Endometrium (tissue), 2 donors: Measurements from ENCODE around the gene NEMP2.
"Not testable (repeated sequence)": the region's sequence is repeated elsewhere in the genome, so short reads cannot be mapped to it uniquely, and the experiment has no call there.

Source experiments
- FAIRE-seq: peaks from 2 replicates; lab custom pipeline; 2012; peaks lifted over from hg19 to GRCh38; lab: Jason Lieb, UNC
- donor health status: control.
- donor health status: control.

The NEMP2 gene

GRCh38 chr2:190524928-190525327, 9.6 kb downstream of the NEMP2 start:
- no peak for FAIRE-seq

GRCh38 chr2:190519975-190520767, 14.4 kb downstream of the NEMP2 start:
- FAIRE-seq, result no peak

GRCh38 chr2:190517468-190517867, 17.1 kb downstream of the NEMP2 start:
- FAIRE-seq, result no peak

- no peak for FAIRE-seq
Measured at GRCh38 chr2:190515687-190516086, 18.8 kb downstream of the NEMP2 start.

GRCh38 chr2:190514676-190515075, 19.8 kb downstream of the NEMP2 start:
- FAIRE-seq, result no peak

GRCh38 chr2:190513877-190514276, 20.6 kb downstream of the NEMP2 start:
- no peak for FAIRE-seq

GRCh38 chr2:190512539-190513095, 21.9 kb downstream of the NEMP2 start:
- no peak for FAIRE-seq

GRCh38 chr2:190511104-190511503, 23.4 kb downstream of the NEMP2 start:
- peak; percentile 74 for FAIRE-seq

- not testable (repeated sequence) for FAIRE-seq
Measured at GRCh38 chr2:190509895-190510294, 24.6 kb downstream of the NEMP2 start.

GRCh38 chr2:190507135-190507534, 27.4 kb downstream of the NEMP2 start:
- no peak for FAIRE-seq

GRCh38 chr2:190506666-190507065, 27.9 kb downstream of the NEMP2 start:
- no peak for FAIRE-seq

GRCh38 chr2:190505696-190506095, 28.8 kb downstream of the NEMP2 start:
- FAIRE-seq, result no peak

- no peak for FAIRE-seq
Measured at GRCh38 chr2:190504912-190505311, 29.6 kb downstream of the NEMP2 start.

- no peak for FAIRE-seq
Measured at GRCh38 chr2:190503088-190503487, 31.4 kb downstream of the NEMP2 start.

GRCh38 chr2:190501702-190502407, 32.7 kb downstream of the NEMP2 start:
- FAIRE-seq, result no peak

- no peak for FAIRE-seq
Measured at GRCh38 chr2:190501231-190501630, 33.3 kb downstream of the NEMP2 start.

- no peak for FAIRE-seq
Measured at GRCh38 chr2:190500054-190500502, 34.4 kb downstream of the NEMP2 start.

GRCh38 chr2:190499273-190499672, 35.2 kb downstream of the NEMP2 start:
- no peak for FAIRE-seq

GRCh38 chr2:190497428-190497827, 37.1 kb downstream of the NEMP2 start:
- no peak for FAIRE-seq

GRCh38 chr2:190494600-190495227, 39.8 kb downstream of the NEMP2 start:
- FAIRE-seq, result not testable (repeated sequence)

GRCh38 chr2:190493095-190493494, 41.4 kb downstream of the NEMP2 start:
- FAIRE-seq, result no peak

- no peak for FAIRE-seq
Measured at GRCh38 chr2:190490502-190490901, 44.0 kb downstream of the NEMP2 start.

GRCh38 chr2:190489475-190489874, 45.0 kb downstream of the NEMP2 start:
- FAIRE-seq, result no peak
